NCI-H446 (cell line): ENCODE results near the gene PFKFB3.
"Not testable (repeated sequence)": the region's sequence is repeated elsewhere in the genome, so short reads cannot be mapped to it uniquely, and the experiment has no call there.

ENCODE experiments used
- DNase-seq, 2 experiments: peaks; one replicate each; lab custom pipeline; 2025; lab: John Stamatoyannopoulos, UW

The PFKFB3 gene

DNA sequence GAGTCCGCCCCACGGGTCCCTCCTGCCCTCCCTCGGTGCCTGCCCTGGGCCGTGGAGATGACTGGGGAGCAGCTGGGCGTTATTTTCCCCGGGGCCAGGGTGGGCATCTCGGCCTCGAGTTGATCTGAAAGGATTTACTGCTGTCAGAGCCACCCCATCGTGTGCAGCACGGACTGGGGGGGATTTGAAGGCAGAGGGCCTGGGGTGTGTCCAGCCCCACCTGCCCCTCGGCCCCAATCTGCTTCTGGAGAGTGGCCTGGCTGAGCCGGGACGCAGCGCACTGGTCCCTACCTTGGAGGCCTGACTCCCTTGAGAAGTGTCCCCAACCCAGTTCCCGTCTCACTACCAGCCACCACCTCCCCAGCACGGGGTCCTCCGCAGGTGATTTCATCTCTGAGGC, 24.2 kb upstream of the PFKFB3 start:
- no peak for DNase-seq

DNA sequence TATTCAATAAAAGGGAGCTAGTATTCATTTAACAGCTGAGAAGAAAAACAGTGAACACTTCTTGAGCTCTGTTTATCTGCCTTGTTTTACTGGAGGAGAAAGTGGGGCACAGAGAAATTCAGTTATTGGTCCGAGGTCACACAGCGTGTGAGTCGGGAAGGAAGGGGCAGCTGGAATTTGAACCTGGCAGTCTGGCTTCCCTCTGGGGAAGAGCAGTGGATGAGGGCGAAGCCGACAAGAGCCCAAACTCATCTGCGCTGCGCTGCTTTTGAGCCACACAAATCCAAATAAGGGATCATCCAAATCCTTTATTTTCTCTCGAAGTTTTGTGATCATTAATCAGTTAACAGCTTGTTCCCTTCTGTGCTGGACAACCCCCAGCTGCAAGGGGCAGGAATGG, 23.7 kb upstream of the PFKFB3 start:
- DNase-seq = no peak

DNA sequence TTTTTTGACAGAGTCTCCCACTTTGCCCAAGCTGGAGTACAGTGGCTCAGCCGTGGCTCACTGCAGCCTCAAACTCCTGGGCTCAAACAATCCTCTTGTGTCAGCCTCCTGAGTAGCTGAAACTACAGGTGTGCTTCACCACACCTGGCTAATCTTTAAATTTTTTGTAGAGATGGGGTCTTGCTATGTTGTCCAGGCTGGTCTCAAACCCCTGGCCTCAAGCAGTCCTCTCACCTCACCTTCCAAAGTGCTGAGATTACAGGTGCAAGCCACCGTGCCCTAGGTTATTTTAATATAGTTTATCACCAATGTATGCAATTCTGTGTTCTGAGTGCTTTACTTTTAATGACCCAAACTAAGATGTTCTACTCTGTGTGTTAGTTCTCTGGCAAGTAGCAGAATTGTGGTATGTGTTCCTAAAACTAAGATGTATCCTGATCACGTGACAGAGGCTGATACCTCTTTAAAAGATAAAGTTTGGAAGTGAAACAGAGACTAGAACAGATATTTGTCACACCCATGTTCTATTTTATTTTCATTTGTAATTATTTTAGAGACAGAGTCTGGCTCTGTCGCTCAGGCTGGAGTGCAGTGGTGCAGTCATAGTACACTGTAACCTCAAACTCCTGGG, 22.1 kb upstream of the PFKFB3 start:
- DNase-seq = no peak

- DNase-seq = no peak
Measured at GRCh38 chr10:6181249-6181648, 21.5 kb upstream of the PFKFB3 start.

GRCh38 chr10:6182454-6183098, 20.2 kb upstream of the PFKFB3 start:
- DNase-seq = no peak

DNA sequence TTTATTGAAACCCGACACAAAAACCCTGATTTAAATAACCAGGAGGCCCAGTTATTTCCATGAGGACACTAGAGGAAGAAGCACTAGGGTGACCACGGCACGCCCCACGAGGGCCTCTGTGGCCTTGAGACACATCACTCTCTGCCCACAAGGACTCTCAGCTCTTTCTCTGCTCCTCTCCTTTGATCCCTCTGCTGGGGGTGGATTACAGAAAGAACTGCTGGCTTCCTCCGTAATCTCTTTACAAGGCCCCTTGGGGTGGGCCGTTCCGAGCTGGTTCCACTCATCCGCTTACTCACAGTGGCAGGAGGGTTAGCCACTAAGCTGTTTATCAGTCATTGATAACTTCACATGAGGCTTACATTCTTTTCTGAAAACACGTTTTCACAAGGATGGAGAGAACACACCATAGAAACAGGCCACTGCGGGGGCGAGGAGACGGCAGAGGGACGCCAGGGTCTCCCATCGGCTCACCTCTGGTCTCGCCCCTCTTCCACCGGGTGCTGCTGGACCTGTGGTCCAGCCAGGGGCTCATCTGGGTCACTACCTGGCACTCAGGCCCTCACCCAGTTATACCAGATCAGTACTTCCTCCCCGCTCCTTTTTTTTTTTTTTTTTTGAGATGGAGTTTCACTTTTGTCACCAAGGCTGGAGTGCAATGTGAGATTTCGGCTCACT, 17.6 kb upstream of the PFKFB3 start:
- no peak for DNase-seq

DNA sequence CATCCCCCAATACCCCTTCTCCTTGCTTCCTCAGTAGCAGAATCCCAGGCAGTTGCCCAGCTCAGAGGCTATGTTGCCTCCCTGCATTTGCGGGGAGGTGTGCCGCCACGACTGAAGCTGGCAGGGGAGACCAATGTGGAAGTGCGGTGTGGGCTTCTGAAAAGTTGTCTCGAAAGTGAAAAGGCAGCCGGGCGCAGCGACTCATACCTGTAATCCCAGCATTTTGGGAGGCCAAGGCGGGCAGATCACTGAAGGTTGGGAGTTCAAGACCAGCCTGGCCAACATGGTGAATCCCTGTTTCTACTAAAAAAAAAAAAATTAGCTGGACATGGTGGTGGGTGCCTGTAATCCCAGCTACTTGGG, 15.9 kb upstream of the PFKFB3 start:
- DNase-seq = no peak

- DNase-seq = no peak
Measured at GRCh38 chr10:6187278-6187677, 15.5 kb upstream of the PFKFB3 start.

DNA sequence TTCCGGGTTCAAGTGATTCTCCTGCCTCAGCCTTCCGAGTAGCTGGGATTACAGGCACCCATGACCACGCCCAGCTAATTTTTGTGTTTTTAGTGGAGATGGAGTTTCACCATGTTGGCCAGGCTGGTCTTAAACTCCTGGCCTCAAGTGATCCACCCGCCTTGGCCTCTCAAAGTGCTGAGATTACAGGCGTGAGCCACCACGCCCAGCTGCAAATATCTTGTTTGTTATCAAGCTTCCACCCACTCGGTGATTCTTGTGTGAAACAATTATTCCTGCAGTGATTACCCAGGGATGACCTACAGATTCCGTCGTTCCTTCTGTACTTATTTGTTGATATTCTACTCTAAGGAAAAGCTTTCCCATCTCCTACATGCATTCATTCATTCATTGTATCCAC, 12.7 kb upstream of the PFKFB3 start:
- not testable (repeated sequence) for DNase-seq

- DNase-seq = no peak
Measured at GRCh38 chr10:6191147-6191546, 11.6 kb upstream of the PFKFB3 start.

- no peak for DNase-seq
Measured at GRCh38 chr10:6191569-6191968, 11.2 kb upstream of the PFKFB3 start.

- DNase-seq = not testable (repeated sequence)
Measured at GRCh38 chr10:6193342-6193741, 9.4 kb upstream of the PFKFB3 start.

GRCh38 chr10:6194311-6194710, 8.4 kb upstream of the PFKFB3 start:
- DNase-seq = no peak

- no peak for DNase-seq
Measured at GRCh38 chr10:6195376-6195775, 7.4 kb upstream of the PFKFB3 start.

DNA sequence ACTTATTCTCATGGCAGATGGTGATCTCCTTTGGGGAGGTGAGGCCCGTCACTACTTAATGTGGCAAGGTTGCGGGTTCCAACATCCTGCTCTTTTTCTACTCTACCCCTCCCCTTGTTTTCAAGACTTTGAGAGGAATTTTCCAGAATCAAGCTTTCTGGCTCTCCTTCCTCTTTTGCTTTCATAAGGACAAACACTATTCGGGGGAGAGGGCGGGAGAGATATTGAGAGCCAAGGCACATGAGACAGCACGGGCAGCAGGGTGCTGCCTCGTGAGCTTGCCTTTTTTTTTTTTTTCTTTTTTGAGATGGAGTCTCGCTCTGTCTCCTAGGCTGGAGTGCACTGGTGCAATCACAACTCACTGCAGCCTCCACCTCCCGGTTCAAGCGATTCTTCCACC, 6.9 kb upstream of the PFKFB3 start:
- no peak for DNase-seq

DNA sequence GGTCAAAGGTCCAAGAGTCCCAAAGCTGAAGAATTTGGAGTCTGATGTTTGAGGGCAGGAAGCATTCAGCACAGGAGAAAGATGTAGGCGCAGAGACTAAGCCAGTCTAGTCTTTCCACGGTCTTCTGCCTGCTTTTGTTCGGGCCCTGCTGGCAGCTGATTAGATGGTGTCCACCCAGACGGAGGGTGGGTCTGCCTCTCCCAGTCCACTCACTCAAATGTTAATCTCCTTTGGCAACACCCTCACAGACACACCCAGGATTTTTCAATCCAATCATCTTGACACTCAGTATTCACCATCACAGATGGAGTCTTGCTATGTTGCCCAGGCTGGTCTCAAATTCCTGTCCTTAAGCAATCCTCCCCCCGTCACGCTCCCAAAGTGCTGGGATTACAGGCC, 6.2 kb upstream of the PFKFB3 start:
- DNase-seq = not testable (repeated sequence)

- no peak for DNase-seq
Measured at GRCh38 chr10:6197321-6197720, 5.4 kb upstream of the PFKFB3 start.

DNA sequence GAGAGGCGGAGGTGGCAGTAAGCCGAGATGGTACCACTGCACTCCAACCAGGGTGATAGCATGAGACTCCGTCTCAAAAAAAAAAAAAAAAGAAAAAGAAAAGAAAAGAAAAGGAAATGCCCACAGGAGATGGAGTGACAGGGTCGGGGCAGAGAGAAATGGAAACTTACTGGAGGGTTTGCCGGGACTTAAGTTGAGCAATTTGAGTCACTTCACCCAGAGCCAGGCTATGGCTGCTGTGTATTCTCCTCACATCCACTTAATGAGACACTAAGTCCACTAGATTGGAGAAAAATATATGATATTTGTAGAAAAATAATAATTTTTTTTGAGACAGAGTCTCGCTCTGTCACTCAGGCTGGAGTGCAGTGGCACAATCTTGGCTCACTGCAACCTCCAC, 4.6 kb upstream of the PFKFB3 start:
- DNase-seq = no peak

GRCh38 chr10:6199131-6199733, 3.5 kb upstream of the PFKFB3 start:
- DNase-seq = no peak

DNA sequence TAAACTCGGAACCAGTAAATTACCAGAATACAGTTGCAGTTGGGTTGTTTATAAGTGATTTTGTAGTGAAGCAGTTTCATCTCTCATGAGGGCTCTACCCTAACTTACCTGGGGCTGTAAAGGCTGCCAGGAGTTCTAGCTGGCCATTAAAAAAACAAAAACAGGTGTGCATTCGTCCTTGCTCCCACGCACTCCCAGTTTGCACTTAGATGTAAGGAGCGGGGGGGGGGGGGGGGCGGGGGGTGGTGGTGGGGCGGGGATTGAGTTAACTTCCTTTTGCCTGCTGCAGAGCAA, 2.3 kb upstream of the PFKFB3 start:
- DNase-seq = no peak

DNA sequence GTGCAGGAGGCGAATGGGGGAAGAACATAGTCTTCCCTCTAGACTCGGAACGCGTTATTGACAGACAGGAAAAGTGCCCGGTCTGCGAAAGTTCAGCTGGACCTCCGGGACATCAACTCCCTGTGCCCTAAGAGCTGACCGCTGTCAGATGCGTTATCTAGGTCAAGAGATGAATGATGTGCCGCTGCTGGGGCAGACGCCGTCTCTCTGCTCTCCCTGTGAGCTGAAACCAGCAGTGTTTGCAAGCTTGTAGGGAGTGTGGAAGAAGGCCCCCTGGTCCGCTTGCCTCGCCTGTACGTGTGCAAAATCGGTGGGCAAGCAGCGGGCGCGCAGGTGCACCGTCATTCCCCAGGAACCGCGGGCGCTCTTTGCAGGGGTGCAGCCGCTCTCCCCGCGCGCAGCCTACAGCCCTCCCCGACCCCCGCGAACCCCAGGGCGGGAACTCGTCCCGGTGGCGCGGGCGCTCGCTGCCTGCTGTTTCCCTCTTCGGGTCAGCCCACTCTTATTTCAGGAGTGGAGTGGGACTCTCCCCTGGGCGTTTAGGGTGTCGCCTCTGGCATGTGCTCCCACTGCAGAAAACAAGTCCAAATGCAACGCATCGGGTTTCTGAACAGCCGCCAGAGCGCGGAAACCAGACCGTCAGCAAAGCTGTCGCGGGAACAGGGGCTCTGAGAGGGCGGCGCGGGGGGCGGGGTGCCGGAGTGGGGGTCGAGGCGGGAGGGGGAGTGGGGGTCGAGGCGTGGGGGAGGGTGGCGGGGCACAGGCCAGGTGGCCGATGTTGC, 1.8 kb upstream of the PFKFB3 start:
- DNase-seq = no peak

DNA sequence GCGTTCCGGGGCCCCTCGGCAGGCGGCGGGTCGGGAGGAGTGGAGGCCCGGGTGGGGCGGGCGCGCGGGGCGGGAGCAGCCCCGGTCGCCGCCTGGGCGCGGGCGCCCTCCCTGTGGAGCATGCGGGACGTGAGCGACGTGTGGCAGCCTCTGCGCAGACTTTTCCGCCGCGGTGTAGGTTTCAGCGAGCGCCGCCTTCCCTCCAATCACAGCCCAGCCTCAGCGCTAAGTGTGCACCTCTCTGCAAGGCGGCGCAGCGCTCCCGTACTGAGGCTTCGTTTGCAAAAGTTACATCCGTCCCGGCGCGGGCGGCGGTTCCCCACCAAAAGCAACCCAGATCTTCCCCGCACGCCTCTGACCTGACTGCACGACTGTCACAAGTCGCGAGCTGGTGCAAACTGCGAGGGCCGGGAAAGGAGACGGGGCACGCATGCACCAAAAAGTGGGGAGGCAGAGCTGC, 1.2 kb upstream of the PFKFB3 start:
- DNase-seq = no peak
